Measurements from ENCODE around the gene FGF14.

DNA sequence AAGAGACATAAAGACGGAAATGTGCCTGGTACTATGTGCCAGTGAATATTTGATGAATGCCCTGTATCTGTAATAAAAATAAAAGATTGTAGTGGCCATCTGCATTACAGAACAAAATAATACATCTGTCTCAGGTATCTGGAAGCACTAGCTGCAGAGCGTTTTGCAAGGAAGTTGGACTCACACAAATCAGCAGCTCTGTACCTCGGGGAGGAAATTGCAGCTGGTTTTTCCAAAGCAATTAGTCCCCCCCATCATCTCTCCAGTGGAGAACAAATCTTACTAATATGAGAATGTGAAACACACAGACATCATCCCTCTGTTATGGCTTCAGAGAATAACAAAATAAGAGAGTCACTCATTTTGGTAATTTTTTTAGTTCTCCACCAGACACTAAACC, 704.1 kb downstream of the FGF14 start:
- no peak for TF ChIP-seq POLR2A (IDR thresholded peaks at IDR 0.05)
- TF ChIP-seq, protein P1, sequence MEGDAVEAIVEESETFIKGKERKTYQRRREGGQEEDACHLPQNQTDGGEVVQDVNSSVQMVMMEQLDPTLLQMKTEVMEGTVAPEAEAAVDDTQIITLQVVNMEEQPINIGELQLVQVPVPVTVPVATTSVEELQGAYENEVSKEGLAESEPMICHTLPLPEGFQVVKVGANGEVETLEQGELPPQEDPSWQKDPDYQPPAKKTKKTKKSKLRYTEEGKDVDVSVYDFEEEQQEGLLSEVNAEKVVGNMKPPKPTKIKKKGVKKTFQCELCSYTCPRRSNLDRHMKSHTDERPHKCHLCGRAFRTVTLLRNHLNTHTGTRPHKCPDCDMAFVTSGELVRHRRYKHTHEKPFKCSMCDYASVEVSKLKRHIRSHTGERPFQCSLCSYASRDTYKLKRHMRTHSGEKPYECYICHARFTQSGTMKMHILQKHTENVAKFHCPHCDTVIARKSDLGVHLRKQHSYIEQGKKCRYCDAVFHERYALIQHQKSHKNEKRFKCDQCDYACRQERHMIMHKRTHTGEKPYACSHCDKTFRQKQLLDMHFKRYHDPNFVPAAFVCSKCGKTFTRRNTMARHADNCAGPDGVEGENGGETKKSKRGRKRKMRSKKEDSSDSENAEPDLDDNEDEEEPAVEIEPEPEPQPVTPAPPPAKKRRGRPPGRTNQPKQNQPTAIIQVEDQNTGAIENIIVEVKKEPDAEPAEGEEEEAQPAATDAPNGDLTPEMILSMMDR (IDR thresholded peaks at IDR 0.05): no peak
